GM21528 (cell line): ENCODE results near the gene SGTA.
"Not testable (repeated sequence)": the region's sequence is repeated elsewhere in the genome, so short reads cannot be mapped to it uniquely, and the experiment has no call there.

Experiments used
- ATAC-seq: cut with Tn5 transposase; IDR thresholded peaks from one replicate; pipeline ENCODE4 v1.9.1; 2021; ENCODE audit warnings: mild to moderate bottlenecking, moderate library complexity; ENCODE audit not compliant: unreplicated experiment, low FRiP score

Gene SGTA

GRCh38 chr19:2716722-2717637, 66.1 kb downstream of the SGTA start:
- ATAC-seq = no peak

- ATAC-seq = no peak
Measured at GRCh38 chr19:2716275-2716650, 66.8 kb downstream of the SGTA start.

- no peak for ATAC-seq
Measured at GRCh38 chr19:2715470-2716274, 67.4 kb downstream of the SGTA start.

GRCh38 chr19:2714531-2715269, 68.4 kb downstream of the SGTA start:
- no peak for ATAC-seq

- ATAC-seq = not testable (repeated sequence)
Measured at GRCh38 chr19:2714102-2714501, 69.0 kb downstream of the SGTA start.

- not testable (repeated sequence) for ATAC-seq
Measured at GRCh38 chr19:2713170-2713569, 69.9 kb downstream of the SGTA start.

GRCh38 chr19:2711875-2712205, 71.2 kb downstream of the SGTA start:
- no peak for ATAC-seq

GRCh38 chr19:2711172-2711874, 71.8 kb downstream of the SGTA start:
- ATAC-seq = no peak

- ATAC-seq = no peak
Measured at GRCh38 chr19:2706251-2706650, 76.8 kb downstream of the SGTA start.
